Fibroblast of the conjunctiva (primary cell): ENCODE data around the gene EIF1AX.
"Not testable (repeated sequence)": the region's sequence is repeated elsewhere in the genome, so short reads cannot be mapped to it uniquely, and the experiment has no call there.

Experiments used
- DNase-seq: peaks from one replicate; pipeline ENCODE4 v3.0.0-alpha.2; 2010; ENCODE audit warnings: low read depth

The EIF1AX gene, protein sequence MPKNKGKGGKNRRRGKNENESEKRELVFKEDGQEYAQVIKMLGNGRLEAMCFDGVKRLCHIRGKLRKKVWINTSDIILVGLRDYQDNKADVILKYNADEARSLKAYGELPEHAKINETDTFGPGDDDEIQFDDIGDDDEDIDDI

DNA sequence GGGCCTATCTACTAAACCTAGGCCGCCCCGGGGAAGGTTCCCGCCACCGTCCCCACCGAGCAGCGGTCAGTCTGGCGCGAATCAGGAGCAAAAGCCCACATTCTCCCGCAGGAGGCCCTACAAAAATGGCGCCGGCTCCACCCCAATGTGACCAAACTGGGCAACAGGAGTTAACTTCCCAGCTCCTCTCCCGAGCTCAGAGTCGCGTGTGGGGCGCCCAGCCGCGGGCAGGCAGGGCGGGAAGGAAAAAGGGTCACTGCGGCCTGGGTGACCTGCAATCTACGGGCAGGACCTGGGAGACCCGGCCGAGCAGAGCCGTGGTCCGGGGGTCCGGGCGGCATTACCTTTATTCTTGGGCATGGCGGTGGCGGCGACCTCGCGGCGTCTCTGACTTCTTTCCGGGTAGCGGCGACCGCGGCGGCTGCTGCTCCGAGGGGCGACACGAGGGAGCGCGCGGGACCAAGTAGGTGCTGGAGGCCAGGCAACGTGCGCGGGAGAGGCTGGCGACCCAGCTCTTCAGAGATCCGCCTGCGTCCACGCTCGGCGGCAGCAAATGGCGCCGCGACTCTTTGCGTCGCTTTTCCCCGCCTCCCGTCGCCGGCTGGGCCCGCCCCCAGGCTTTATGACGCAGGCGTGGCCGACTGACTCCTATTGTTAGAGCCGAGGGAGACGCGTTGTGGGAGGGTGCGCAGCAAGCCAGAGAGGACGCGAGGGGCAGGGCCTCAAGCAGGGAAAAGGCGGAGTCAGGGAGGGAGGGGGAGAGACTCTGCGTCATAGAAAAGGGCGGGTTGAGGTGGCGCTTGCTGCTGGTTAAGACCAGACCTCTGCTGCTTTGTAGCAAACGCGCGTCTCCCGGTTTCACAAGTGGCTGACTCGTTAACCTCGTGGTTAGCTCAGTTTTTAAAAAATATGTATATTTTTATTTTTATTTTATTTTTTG is at the start of gene EIF1AX:
Gene EIF1AX (minus strand): TSS at position 558 of the 940 bp plus-strand sequence. CDS start 198 bp downstream, at position 360.
- DNase-seq = peak; percentile 98

DNA sequence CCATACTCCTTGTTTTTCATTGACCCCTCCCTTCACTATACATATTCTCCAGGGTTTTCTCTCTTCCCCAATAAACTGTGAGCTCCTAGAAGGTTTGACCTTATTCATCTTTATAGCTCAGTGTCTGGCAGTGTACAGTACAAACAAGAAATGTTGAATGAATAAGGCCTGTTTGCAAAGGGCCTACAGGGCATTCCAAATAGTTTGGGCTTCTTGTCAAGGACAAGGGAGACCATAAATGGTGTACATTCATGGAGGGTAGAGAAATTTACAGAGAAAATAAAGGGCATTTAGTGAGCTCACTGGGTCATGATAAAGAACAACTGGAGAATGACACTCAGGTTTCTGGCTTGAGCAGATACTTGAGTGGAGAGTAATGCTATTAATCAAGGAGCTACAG is 47.5 kb upstream of the EIF1AX start:
- DNase-seq = no peak

DNA sequence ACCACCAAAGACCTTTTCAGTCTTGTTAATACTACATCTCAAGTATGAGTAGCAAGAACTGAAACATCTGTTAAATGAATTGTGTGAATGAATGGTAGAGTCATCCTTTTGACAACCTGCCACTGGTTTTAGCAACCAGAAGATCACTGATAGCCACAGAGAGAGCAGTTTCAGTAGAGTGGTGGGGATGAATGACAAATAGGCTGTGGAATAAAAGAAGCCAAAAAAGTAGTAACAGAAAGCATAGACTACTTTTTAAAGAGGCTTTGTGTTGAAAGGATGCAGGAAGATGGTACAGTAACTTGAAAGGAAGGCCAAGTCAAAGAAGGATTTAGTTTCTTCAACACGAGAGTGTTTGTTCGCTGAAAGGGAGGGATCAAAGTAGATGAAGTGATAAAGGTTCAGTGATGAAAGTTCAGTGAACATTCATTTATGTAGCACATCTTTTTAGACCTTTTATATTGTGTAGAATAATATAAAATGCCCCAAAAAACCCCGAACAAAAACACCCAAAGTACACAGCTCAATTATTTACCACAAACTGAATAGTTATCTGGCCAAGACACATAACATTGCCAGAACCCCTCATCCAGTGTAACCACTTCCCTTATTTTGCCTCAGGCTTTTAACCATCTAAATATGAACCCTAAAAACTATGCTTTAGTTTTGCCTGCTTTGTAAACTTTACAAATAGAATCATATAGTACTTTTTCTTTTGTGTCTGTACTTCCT is 40.1 kb upstream of the EIF1AX start:
- no peak for DNase-seq

DNA sequence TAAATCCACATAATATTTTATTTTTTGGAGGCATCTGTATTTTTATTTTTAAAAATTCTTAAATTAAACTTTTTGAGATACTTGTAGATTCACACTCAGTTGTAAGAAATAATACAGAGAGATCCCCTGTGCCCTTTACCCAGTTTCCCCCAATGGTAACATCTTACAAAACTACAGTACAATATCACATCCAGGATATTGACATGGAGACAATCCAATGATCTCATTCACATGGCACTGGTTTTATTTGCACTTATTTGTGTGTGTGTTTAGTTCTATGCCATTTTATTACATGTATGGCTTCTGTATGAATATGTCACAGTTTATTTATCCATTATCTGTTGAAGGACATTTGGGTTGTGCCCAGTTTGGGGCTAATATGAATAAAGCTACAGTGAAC is 35.5 kb upstream of the EIF1AX start:
- DNase-seq = no peak

DNA sequence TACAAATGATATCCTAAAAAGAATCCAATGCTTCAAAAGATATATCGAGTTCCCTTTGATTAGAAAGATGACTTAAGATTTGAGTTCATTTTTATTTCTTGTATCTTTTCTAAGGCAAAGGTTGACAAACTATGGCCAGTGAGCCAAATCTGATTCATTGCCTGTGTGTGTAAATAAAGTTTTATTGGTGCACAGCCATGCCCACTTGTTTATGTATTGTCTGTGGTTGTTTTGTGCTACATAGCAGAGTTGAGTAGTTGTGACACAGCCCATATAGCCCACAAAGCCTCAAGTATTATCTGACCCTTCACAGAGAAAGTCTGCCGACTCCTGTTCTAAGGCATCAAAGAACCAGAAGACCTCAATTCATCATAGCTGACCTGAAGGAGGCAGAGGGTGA is 32.2 kb upstream of the EIF1AX start:
- no peak for DNase-seq

DNA sequence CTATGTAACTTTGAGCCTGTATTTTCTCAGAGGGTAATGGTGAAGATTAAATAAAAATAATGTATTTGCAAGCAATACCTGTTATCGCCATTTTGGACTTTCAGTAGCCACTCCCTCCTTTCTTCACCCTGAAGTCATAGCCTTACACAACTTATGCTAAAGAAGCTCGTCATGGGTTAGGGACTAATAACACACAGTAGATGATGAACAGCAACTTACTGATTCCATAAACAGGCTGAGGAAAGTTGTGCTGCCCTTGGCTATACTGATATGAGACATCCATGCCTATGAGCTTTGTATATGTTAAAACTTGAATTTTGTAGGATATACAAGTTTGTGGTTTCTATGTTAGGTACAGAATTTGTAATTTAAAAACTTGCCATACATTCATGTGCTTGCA is 31.7 kb upstream of the EIF1AX start:
- DNase-seq = no peak

DNA sequence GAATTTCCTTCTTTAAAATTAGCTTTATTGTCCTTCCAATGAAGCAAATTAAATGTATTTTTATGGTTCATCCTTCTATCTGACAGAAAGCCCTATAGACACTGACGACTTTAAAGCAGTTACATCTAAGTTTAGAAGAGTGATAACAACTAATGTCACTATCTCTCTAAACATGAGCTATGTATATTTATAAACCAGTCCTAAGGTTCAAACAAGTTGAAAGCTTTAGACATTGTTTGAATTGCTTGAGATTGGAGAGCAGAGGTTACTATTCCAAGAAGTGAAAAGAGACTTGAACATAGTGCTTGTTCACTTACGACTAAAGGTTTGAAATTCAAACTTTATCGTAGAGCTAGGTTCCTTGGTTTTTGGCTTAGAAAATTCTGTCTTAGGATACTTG is 30.2 kb upstream of the EIF1AX start:
- DNase-seq = no peak

DNA sequence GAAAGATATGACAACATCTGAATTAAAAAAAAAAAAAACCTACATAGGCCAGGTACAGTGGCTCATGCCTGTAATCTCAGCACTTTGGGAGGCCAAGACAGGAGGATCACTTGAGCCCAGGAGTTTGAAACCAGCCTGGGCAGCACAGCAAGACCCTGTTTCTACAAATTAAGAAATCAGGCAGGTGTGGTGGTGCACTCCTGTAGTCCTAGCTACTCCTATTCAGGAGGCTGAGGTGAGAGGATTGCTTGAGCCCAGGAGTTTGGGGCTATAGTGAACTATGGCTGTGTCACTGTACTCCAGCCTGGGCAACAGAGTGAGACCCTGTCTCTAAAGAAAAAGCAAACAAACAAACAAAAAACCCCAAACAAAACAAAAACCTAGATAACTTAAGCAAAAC is 20.9 kb upstream of the EIF1AX start:
- DNase-seq = not testable (repeated sequence)

DNA sequence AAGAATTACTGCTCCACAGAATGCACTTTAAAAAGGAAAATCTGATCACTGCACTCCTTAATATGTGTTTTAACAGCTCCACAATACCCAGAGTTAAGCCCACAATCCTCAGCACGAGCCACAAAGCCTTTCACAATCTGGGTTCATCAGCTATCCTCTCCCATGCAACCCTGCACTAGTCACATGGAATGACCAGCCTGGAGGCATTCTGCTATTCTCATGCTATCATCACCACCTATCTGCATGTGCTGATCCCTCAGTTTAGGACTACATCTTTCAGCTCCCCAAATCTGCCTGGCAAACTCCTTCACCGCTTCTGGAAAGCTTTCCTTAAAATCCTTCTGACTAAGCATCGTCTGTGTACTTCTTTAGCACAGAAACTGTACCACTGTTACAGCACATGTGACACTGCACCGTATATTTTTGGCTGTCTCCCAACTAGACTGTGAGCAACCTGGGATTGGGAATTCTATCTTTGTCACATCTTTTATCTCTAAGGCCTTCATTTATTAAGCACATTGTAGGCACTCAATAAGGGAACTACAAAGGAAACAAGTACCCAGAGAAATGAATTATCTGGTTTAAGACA is 18.3 kb upstream of the EIF1AX start:
- DNase-seq = no peak

DNA sequence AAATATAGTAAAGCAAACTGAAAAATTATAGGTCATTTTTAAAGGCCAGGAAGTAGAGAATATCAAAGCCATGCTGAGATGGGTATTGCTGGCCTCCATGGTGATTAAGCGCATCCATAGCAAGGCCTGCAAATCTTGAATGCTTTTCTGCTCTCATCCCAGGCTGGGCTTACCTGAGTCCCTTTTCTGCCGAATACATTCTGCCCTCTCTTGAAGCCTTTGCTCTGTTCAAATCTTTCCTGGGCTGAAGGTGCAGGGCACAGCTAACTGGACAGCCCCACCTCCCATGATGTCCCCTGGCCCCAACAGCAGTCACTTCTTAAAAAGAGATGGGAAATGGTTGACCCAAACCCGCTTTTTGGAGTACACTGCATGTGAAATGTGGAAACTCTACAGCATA is 10.1 kb upstream of the EIF1AX start:
- DNase-seq = no peak

DNA sequence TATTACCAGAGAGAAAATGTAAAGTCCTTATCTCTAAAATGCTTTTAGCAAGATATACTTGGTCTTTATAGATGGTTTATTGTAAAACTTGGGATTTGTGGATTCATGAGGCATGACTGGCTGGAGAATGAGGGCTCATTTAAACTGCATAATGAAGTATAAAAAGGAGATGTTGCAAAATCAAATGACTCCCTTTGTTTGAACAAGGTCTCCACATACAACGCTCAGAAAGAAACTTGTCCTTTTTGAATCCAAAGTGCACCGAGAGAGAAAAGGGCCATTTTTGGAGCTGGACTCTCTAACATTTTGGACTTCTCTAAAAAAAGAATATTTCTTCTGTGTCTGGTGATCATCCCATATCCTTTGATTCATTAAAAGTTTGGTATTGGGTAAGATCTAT is 7.7 kb upstream of the EIF1AX start:
- no peak for DNase-seq

DNA sequence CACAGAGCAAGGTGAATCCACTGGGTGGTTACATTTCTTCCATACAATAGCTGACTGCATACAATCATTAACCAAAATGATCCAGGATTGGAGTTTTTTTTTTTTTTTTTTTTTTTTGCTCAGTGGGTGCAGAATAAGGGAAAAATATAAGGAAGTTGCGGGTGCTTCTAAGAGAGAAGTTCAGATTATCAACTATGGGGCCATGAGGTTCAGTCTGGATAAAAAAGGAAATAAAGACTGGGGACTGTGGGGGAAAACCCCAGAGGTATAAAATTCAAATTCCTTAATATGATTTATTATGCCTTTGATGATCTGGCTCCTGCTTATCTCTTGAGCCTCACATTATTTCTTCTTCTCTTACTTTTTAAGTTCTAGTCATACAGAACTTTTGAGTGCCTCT is 5.9 kb upstream of the EIF1AX start:
- DNase-seq = no peak

DNA sequence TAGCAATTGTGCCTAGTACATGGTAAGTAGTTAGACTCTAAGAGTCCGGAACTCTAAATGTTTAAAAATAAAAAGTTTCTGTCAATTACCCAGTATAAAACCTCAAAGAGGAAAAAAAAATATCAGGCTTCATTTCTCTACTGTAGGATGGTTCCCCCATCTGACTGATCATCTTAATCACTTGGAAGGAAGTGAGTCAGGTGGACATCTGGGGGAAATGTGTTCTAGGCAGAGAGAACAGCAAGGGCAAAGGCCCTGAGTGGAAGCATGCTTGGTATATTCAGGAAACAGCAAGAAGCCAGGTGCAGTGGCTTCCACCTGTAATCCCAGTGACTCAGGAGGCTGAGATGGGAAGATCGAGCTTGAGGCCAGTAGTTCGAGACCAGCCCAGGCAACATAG is 2.9 kb upstream of the EIF1AX start:
- no peak for DNase-seq

DNA sequence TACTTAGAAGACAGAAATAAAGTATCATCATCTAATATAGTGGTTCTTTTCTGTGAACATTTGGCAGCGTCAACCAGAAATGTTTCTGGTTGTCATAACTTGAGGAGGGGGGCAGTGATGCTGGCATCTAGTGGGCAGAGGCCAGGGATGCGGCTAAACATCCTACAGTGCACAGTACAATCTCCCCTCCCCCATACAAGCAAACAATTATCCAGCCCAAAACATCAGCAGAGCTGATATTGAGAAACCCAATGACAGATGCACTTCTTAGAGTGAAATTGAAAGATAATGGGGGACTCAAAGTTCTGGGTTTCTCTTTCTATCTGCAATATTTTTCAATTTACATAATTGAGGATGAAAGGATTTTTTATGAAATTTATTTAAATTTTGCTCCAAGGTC is 1.9 kb upstream of the EIF1AX start:
- DNase-seq = no peak

DNA sequence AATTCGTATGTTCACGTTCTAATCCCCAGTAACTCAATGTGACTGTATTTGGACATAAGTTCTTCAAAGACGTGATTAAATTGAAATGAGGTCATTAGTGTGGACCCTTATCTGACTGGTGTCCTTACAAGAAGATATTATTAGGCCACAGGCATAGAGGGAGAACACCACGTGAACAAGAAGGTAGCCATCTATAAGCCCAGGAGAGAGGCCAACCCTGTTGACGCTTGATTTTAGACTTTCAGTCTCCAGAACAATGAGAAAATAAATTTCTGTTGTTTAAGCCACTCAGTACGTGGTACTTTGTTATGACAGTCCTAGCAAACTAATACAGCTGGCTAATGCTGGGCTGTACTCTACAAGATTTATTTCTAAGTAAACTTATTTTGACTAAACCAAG is 1.5 kb upstream of the EIF1AX start:
- no peak for DNase-seq

DNA sequence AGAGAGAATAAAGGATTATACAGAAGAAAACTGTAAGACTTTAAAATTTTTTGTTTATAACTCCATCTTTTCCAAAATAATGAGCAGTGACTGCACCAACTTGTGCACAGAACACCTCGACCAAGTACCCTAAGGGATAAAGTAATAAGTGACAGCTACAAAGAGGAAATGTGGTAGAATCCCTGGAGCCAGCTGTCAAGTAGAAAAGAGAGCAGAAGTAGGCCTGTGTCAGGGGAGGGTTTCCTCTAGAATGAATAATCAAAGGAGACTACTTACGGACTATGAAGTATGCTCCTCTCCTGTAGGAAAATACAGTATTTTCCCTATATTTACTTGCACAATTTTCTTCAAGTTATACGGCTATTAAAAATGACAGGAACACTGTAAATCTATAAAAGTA is 1.2 kb downstream of the EIF1AX start:
- no peak for DNase-seq

DNA sequence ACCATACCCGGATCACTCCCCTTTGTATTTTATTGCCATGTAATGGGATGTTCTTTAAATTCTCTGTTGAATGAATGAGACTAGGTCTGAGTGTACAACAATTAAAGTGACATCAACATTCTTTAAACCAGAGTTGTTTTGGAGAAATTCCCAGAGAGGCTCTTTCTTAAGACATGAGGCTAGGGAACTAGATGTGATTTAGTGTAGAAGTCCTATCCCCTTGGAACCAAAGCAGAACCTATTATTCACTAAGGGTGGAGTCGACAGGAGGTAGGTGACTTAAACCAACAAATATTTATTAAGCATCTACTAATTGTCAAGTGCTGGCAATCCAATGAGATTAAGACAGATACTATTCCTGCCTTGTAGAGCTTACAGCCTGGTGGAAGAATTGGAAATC is 1.7 kb downstream of the EIF1AX start:
- peak; percentile 20 for DNase-seq

DNA sequence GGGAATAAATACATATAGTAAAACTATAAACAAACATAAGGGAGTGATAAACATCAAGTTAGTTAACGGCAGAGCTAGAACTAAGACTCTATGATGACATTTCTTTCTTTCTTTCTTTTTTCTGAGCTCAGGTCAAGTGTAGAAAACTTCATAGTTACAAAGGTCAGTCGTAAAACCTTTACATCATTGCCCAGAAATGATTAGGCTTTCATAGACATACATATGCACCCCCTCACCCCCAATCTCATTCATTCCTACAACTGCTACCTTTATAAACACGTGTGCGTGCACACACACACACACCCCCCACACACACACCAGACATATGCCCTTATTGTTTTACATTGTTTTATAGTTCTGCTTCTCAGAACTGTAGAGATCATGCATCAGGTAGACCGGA is 5.7 kb downstream of the EIF1AX start:
- DNase-seq = no peak

DNA sequence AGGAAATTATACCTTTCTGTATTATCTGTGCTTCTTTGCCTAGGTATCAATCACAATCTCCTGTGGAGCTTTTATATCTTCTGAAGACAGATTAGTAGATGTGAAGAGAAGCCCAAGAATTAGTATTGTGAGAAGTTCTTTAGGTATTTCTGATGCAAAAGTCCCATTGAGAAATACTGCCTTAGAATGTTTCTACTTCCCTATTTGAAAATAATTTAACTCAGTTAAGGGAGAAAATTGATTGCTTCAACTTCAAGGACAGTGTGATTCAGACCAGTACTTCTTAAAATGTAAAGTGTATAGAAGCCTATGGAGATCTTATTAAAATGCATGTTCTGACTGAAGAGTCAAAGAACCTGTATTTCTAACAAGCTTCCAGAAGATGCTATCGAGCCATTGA is 9.0 kb downstream of the EIF1AX start:
- no peak for DNase-seq

DNA sequence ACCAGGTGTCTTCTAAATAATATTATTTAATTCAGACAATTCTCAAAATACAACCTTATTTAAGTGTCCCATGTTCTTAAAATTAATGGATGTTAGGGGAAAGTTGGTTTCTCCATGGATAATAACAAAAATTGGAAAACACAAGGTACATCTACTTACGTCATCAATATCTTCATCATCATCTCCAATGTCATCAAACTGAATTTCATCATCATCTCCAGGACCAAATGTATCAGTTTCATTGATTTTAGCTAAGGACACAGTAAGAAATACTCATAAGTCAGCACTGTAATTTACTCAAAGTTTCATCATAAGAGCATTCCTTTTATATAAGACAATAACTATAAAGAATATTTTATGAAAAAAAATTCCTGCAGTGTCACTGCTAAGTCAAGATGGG is 11.3 kb downstream of the EIF1AX start:
- DNase-seq = no peak

DNA sequence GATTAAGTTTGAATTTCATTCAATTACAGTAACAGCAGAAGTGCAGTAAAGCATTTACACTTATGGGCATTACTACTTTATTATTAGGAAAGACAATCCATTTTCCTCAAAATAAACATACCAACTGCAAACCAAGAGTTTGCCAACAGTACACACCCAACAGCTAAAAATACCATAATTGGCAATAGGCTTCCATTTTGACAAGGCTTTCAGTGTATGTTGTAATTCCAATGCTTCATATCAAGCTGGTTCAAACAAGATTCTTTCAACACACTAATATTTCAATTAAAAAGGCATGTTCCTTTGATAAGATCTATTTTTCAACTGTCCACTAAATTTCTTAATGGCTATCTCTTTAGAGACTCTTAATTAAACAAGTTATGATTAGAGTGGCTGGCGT is 12.1 kb downstream of the EIF1AX start:
- no peak for DNase-seq

DNA sequence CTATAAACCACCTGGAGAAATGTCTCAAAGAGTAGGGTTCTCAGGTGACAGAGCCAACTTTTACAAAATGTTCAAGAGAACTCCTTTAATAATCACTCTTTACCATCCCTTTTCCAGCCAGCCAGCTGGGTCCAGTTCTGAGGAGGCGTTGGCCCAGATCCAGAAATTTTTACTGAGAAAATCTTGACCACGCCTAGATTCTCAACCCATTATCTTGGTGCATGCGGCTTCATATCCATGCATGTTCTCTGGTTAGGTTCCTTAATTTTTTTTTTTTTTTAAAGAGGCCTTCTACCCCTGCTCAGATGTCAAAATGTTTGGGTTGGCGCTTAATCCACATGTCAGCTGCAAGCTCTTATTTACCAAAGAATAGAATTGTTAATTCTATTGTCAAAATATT is 13.0 kb downstream of the EIF1AX start:
- DNase-seq = no peak

DNA sequence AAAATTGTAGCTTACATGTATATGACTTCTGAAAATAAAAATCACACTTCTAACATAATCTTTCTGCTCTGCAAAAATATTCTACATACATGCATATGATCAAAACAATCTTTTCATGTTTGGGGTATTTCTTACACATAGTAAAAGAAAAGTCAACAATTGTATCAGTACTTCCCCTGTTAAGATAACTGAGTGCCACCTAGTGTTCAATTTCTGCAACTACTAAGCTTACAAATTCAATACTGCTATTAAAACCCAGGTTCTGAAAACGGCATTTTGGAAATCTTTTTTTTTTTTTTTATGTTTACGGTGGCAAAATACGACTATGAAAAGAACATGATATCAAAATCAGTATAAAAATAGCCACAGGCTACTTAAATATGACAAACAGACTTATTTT is 14.2 kb downstream of the EIF1AX start:
- DNase-seq = not testable (repeated sequence)
